Lower lobe of right lung (tissue), 2 donors: ENCODE results near the gene NPM3. TPM values are rescaled to one million over a fixed set of nuclear protein-coding genes. Genes with fewer than 3 reads are reported as not detected.

Experiments
- ATAC-seq, 2 donors: fragments of 200-7000 bp; cut with Tn5 transposase; one replicate each; pipeline ENCODE4 v1.9.1; 2020 to 2022; ENCODE audit warnings: mild to moderate bottlenecking in 2 of 2, moderate library complexity in 2 of 2
- DNase-seq: peaks from one replicate; pipeline ENCODE4 v3.0.0-alpha.2; 2020
- H3K27ac ChIP-seq: fragments of 200-600 bp; one replicate; pipeline ENCODE4 v1.8.0; 2022
- H3K27me3 ChIP-seq: fragments of 200-600 bp; one replicate; pipeline ENCODE4 v1.8.0; 2022; ENCODE audit warnings: low read depth
- H3K36me3 ChIP-seq: fragments of 200-600 bp; one replicate; pipeline ENCODE4 v1.8.0; 2022; ENCODE audit warnings: mild to moderate bottlenecking
- H3K4me1 ChIP-seq: fragments of 200-600 bp; one replicate; pipeline ENCODE4 v1.8.0; 2022
- H3K4me3 ChIP-seq: fragments of 200-600 bp; one replicate; pipeline ENCODE4 v1.8.0; 2022; ENCODE audit warnings: mild to moderate bottlenecking
- H3K9me3 ChIP-seq: fragments of 200-600 bp; one replicate; pipeline ENCODE4 v1.8.0; 2022
- CTCF ChIP-seq: fragments of 200-600 bp; IDR thresholded peaks from one replicate; pipeline ENCODE4 v1.8.0; 2022; ENCODE audit warnings: antibody characterized with exemption, mild to moderate bottlenecking
- intact Hi-C: fragments of 100-400 bp; cut with DNase I; formaldehyde crosslinking; loops from one replicate; pipeline ENCODE4 v1.11.0; 2022
- total RNA-seq: library from RNA; stranded (reverse); fragmentation: NEBNext Ultra II Directional; extraction: Animal tissue kit (Norgen Biotek cat#: 25700); gene quantifications from one replicate; pipeline ENCODE4 v1.2.1, GENCODE V29; 2021
- donor health status: DM: no; HTN: yes; CAD: no; lungs with severe emphysema.

NPM3 gene
- total RNA-seq, 1 donor from 2014 or later, result 17.4 TPM

GRCh38 chr10:101818872-101819633, 35.8 kb upstream of the NPM3 start:
- ATAC-seq, result peak; percentile 0 to 3

GRCh38 chr10:101818119-101818871, 35.0 kb upstream of the NPM3 start, which contains the start of gene OGA:
OGA (minus strand) TSS chr10:101818444; CDS start chr10:101818022, 422 bp downstream.
- peaks cover 33% of the 10 kb centered on the region for H3K4me1 ChIP-seq
- ATAC-seq (peak; percentile 95 to 97), DNase-seq (peak; percentile 99)
- intact Hi-C loops, result no loop called here
- H3K27me3 ChIP-seq, result no peaks in the 10 kb centered on the region
- no peak for TF ChIP-seq CTCF
- H3K27ac ChIP-seq, result peak within 1 kb of the TSS; percentile 95
- no peaks in the 10 kb centered on the region for H3K36me3 ChIP-seq
- peak within 1 kb of the TSS; percentile 100 for H3K4me3 ChIP-seq
- no peaks in the 10 kb centered on the region for H3K9me3 ChIP-seq

More at GRCh38 chr10:101818872-101819633, 35.8 kb upstream of the NPM3 start:
- peak overlapping the region; percentile 100 for H3K4me3 ChIP-seq
- DNase-seq, result no peak
- TF ChIP-seq CTCF, result no peak
- no peaks in the 10 kb centered on the region for H3K36me3 ChIP-seq
- intact Hi-C loops, result no loop called here
- H3K27ac ChIP-seq, result peak overlapping the region; percentile 95
- peaks cover 25% of the 10 kb centered on the region for H3K4me1 ChIP-seq
- no peaks in the 10 kb centered on the region for H3K9me3 ChIP-seq
- no peaks in the 10 kb centered on the region for H3K27me3 ChIP-seq

GRCh38 chr10:101817337-101818118, 34.3 kb upstream of the NPM3 start:
- DNase-seq (peak; percentile 94), ATAC-seq (peak; percentile 78 to 79)
- peaks cover 40% of the 10 kb centered on the region for H3K4me1 ChIP-seq
- H3K4me3 ChIP-seq, result peak overlapping the region; percentile 100
- peak overlapping the region; percentile 95 for H3K27ac ChIP-seq
- H3K9me3 ChIP-seq, result no peaks in the 10 kb centered on the region
- H3K27me3 ChIP-seq, result no peaks in the 10 kb centered on the region
- intact Hi-C loops, result no loop called here
- H3K36me3 ChIP-seq, result peaks cover 7% of the 10 kb centered on the region
- no peak for TF ChIP-seq CTCF

GRCh38 chr10:101816913-101817336, 33.7 kb upstream of the NPM3 start:
- intact Hi-C loops, result no loop called here
- peaks cover 44% of the 10 kb centered on the region for H3K4me1 ChIP-seq
- TF ChIP-seq CTCF, result no peak

GRCh38 chr10:101816376-101816775, 33.1 kb upstream of the NPM3 start:
- DNase-seq, result no peak

More at GRCh38 chr10:101816913-101817336, 33.7 kb upstream of the NPM3 start:
- H3K4me3 ChIP-seq, result peak overlapping the region; percentile 100
- no peaks in the 10 kb centered on the region for H3K27me3 ChIP-seq
- peaks cover 13% of the 10 kb centered on the region for H3K36me3 ChIP-seq
- peak overlapping the region; percentile 95 for H3K27ac ChIP-seq
- DNase-seq (no peak), ATAC-seq (no peak)
- H3K9me3 ChIP-seq, result no peaks in the 10 kb centered on the region

More at GRCh38 chr10:101816376-101816775, 33.1 kb upstream of the NPM3 start:
- Histone ChIP-seq H3K4me1 (peaks cover 44% of the 10 kb centered on the region), H3K27me3 (no peaks in the 10 kb centered on the region), H3K27ac (peak overlapping the region; percentile 95), H3K9me3 (no peaks in the 10 kb centered on the region), H3K36me3 (peaks cover 18% of the 10 kb centered on the region), H3K4me3 (peak overlapping the region; percentile 100)
- TF ChIP-seq CTCF, result no peak
- no peak for ATAC-seq
- intact Hi-C loops, result no loop called here
